Left colon (tissue), 2 donors: ENCODE measurements around the gene LETM1. TPM values are rescaled to one million over a fixed set of nuclear protein-coding genes. Genes with fewer than 3 reads are reported as not detected.

Source experiments
- ATAC-seq: fragments of 200-7000 bp; cut with Tn5 transposase; one replicate; pipeline ENCODE4 v1.9.1; 2020; ENCODE audit warnings: mild to moderate bottlenecking, moderate library complexity
- DNase-seq, 2 donors: peaks; one replicate each; pipeline ENCODE4 v3.0.0-alpha.2; 2020
- intact Hi-C, 2 donors: fragments of 100-400 bp; cut with DNase I in 1 of 2; cut with micrococcal nuclease in 1 of 2; formaldehyde crosslinking; loops; one replicate each; pipeline versions ENCODE4 v1.11.2 to v1.14.0; 2022; cut with DNase I, micrococcal nuclease
- total RNA-seq, 2 donors: library from RNA; stranded (reverse); fragmentation: NEBNext Ultra II Directional; extraction: Animal tissue kit (Norgen Biotek cat#: 25700); gene quantifications; one replicate each; pipeline ENCODE4 v1.2.1, GENCODE V29; 2021
- donor health status: DM: no; HTN: no; CAD: no.
- donor health status: DM: yes; HTN: yes; CAD: no.

LETM1 gene
- total RNA-seq, 2 donors from 2014 or later = 112 to 160 TPM

- peak; percentile 31 for ATAC-seq
- intact Hi-C loops = no loop called here
- DNase-seq = peak; percentile 53 to 75
Observed at GRCh38 chr4:1793496-1793840, 62.5 kb downstream of the LETM1 start.

- DNase-seq (peak in 1 of 2 donors; percentile 58), ATAC-seq (peak; percentile 54)
- intact Hi-C loops = no loop called here
Observed at GRCh38 chr4:1792832-1793495, 63.0 kb downstream of the LETM1 start, which contains the start of gene FGFR3. TSS of gene FGFR3 (plus strand) at chr4:1793293. CDS start at chr4:1793935, 642 bp downstream.

DNA sequence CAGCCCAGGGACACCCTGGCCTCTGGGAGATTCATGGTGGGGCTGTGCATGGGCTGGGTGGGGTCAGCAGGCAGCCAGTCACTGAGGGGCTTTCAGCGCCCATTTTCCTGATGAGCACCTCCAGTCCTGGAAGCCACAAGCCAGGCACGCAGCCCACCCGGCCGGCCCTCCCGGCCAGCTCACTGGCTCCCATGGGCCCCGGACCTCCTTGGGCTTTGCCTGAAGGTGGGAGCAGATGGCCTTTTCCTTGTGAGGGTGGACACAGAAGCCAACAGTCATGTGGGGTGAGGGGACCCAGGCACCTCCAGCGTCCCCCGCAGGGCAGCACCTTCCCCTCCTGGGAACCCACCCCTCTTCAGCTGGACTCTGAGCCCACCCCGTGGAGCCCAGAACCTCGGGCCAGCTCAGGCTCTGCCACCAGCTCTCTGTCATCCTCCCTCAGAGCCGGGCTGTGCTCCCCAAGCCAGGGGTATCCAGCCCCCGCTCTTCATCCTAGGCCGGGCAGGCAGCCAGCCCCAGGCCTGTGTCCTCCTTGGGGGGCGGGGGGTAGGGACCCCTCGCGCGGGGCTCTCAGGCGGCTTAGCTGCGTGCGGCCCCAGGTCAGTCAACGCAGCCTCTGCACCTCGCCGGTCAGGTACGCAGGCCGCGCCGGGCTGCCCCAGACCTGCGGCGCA is 63.7 kb downstream of the LETM1 start:
- intact Hi-C loops = no loop called here
- DNase-seq = peak in 1 of 2 donors; percentile 36
- peak; percentile 11 for ATAC-seq

DNA sequence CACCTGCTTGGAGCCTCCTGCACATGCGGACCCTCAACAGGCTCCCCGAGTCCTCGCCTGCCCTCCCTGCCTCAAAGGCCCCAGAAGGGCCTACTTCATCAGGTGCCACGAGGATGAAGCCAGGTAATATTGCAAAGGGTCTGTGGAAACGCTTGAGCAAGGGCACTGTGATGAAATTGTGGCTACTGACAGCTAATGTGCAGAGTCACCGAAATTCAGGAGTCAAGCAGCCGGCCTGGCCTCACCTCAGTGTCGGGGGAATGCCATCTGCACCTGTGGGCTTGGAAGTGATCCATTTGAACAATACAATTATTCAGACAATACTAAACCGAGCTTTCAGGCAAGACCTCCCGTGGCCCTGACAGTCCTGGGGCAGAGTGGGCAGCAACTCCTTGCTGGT is 66.0 kb downstream of the LETM1 start:
- DNase-seq = no peak
- intact Hi-C loops = no loop called here
- ATAC-seq = no peak

- intact Hi-C loops = no loop called here
- DNase-seq (no peak), ATAC-seq (no peak)
Observed at GRCh38 chr4:1789552-1789951, 66.4 kb downstream of the LETM1 start.

GRCh38 chr4:1788254-1788973 is 67.5 kb downstream of the LETM1 start:
- DNase-seq (no peak), ATAC-seq (no peak)
- intact Hi-C loops = no loop called here

GRCh38 chr4:1787411-1788077 is 68.4 kb downstream of the LETM1 start:
- intact Hi-C loops = no loop called here
- DNase-seq (no peak), ATAC-seq (no peak)

DNA sequence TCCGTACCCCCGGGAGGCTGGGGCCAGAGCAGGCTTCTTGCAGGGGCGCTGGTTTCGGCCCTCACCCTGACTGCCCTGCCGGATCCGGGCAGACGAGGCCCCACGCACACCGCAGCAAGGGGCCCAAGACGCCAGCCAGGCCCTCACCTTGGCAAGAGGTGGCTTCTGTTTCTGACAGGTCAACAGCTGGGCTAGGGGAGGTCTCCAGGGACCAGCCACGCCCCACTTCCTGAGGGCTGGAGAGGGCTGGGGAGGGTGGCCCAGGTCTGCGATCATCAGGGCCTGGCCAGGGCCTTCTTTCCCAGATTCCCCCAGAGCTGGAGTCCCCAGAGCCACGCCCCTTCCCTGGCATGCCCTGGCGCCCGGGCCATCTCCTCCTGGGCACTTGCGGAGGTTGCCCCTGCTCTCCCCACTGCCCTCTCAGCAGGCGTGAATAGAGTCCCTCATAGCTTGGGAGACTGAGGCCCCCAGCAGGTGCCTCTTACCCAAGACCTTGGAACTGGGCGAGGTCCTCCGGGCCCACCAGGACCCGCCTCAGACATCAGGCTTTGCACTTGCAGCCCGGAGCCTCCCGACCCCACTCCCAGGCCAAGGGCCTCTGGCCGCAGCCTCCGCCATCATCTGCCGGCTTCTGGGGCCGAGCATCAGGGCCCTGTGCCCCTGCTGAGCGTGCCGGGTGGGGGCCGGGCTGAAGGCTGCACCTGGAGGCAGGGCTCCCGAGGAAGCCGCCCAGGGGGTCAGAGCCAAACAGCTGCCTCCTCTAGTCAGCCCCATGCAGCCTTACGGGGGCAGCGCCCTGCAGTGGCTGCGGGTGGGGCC is 69.2 kb downstream of the LETM1 start:
- intact Hi-C loops = no loop called here
- ATAC-seq (no peak), DNase-seq (no peak)

- DNase-seq (no peak), ATAC-seq (peak; percentile 70)
- intact Hi-C loops = no loop called here
Observed at GRCh38 chr4:1785592-1785991, 70.4 kb downstream of the LETM1 start.

GRCh38 chr4:1784789-1785591 is 71.0 kb downstream of the LETM1 start:
- peak in 1 of 2 donors; percentile 53 for DNase-seq
- ATAC-seq = peak; percentile 92
- intact Hi-C loops = no loop called here

- intact Hi-C loops = no loop called here
- DNase-seq (no peak), ATAC-seq (no peak)
Observed at GRCh38 chr4:1784395-1784788, 71.6 kb downstream of the LETM1 start.

- intact Hi-C loops = no loop called here
- DNase-seq (no peak), ATAC-seq (no peak)
Observed at GRCh38 chr4:1783970-1784369, 72.0 kb downstream of the LETM1 start.

DNA sequence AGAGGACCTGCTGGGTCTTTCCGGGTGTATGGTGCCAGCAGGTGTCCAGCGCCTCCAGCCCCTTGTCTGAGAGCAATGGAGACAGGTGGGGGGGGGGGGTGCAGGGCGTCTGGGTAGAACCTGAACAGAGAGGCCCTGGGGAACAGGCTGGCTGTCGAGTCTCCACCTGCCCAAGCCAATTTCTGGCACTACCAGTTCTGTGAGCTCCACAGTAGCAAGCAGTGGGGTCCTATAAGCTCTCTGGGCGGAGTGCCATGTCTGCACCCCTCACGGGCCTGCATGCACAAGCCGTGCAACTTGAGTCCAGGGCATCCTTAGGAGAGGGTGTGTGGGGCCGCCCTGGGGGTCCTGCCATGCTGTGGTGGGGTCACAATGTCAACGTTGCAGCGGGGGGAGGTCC is 72.9 kb downstream of the LETM1 start:
- DNase-seq (no peak), ATAC-seq (no peak)
- intact Hi-C loops = no loop called here

GRCh38 chr4:1780435-1780834 is 75.5 kb downstream of the LETM1 start:
- ATAC-seq = no peak
- DNase-seq = no peak
- intact Hi-C loops = no loop called here

GRCh38 chr4:1779588-1780382 is 76.2 kb downstream of the LETM1 start:
- no peak for ATAC-seq
- DNase-seq = no peak
- intact Hi-C loops = no loop called here

- intact Hi-C loops = no loop called here
- no peak for ATAC-seq
Observed at GRCh38 chr4:1778642-1779392, 77.1 kb downstream of the LETM1 start.

More at GRCh38 chr4:1778642-1779392, 77.1 kb downstream of the LETM1 start:
- no peak for DNase-seq
